Fibroblast of lung (primary cell): ENCODE results near the gene KLF16. TPM values are rescaled to one million over a fixed set of nuclear protein-coding genes. Genes with fewer than 3 reads are reported as not detected.
A peak's percentile ranks its signal among the peaks of the same experiment; 100 is the strongest.
"Not testable (repeated sequence)": the region's sequence is repeated elsewhere in the genome, so short reads cannot be mapped to it uniquely, and the experiment has no call there.

Experiments used
- DNase-seq, 2 donors: peaks; one replicate each; pipeline versions ENCODE4 v3.0.0 to v3.0.0-alpha.2; 2010; ENCODE audit warnings: low read depth in 2 of 2
- H2AFZ ChIP-seq: 2 replicates; pipeline ENCODE4 v1.5.1; 2012; ENCODE audit warnings: low read length, control low read depth, inconsistent platforms
- H3K27ac ChIP-seq: 2 replicates; pipeline ENCODE4 v1.5.1; 2011; ENCODE audit warnings: low read length, control low read depth; ENCODE audit not compliant: insufficient read depth
- H3K27me3 ChIP-seq: 2 replicates; pipeline ENCODE4 v1.5.1; 2011; ENCODE audit warnings: mild to moderate bottlenecking, low read length; ENCODE audit not compliant: control insufficient read depth, insufficient read depth
- H3K36me3 ChIP-seq: 2 replicates; pipeline ENCODE4 v1.5.1; 2011; ENCODE audit warnings: low read length; ENCODE audit not compliant: control insufficient read depth, insufficient read depth
- H3K4me1 ChIP-seq: 2 replicates; pipeline ENCODE4 v1.5.1; 2011; ENCODE audit warnings: low read length; ENCODE audit not compliant: control insufficient read depth, insufficient read depth; ENCODE audit errors: extremely low read depth
- H3K4me2 ChIP-seq: 2 replicates; pipeline ENCODE4 v1.5.1; 2011; ENCODE audit warnings: low read length, control low read depth; ENCODE audit not compliant: insufficient read depth; ENCODE audit errors: extremely low read depth
- H3K4me3 ChIP-seq, 4 experiments: fragments of 200-600 bp in 1 of 4; sonication (generic) in 1 of 4; replicated peaks in 1 of 4; 2 replicates each; pipeline ENCODE4 v1.5.1; 2011 to 2016; ENCODE audit warnings: low read length in 4 of 4, low read depth in 3 of 4, mild to moderate bottlenecking in 3 of 4, control low read depth in 2 of 4, inconsistent platforms in 1 of 4, mixed read lengths in 1 of 4; ENCODE audit not compliant: insufficient read depth in 1 of 4; ENCODE audit errors: control extremely low read depth in 1 of 4
- H3K79me2 ChIP-seq: 2 replicates; pipeline ENCODE4 v1.5.1; 2012; ENCODE audit warnings: mild to moderate bottlenecking, low read length, inconsistent platforms; ENCODE audit not compliant: control insufficient read depth, insufficient read depth
- H3K9ac ChIP-seq: 2 replicates; pipeline ENCODE4 v1.5.1; 2011; ENCODE audit warnings: mild to moderate bottlenecking, low read length, control low read depth; ENCODE audit not compliant: insufficient read depth
- H3K9me3 ChIP-seq: 2 replicates; pipeline ENCODE4 v1.5.1; 2012; ENCODE audit warnings: low read depth, low read length; ENCODE audit not compliant: control insufficient read depth, insufficient read depth
- H4K20me1 ChIP-seq: 2 replicates; pipeline ENCODE4 v1.5.1; 2011; ENCODE audit warnings: low read length; ENCODE audit not compliant: control insufficient read depth, insufficient read depth; ENCODE audit errors: extremely low read depth
- CTCF ChIP-seq, 2 donors: IDR thresholded peaks in 1 of 2; conservative IDR thresholded peaks in 1 of 2; 1 replicate in 1 of 2; 2 replicates in 1 of 2; pipeline ENCODE4 v1.5.1; 2011 to 2012; ENCODE audit warnings: low read length in 2 of 2, control low read depth in 1 of 2, inconsistent platforms in 1 of 2, low read depth in 1 of 2, mild to moderate bottlenecking in 1 of 2
- EZH2 ChIP-seq: IDR thresholded peaks from 2 replicates; pipeline ENCODE4 v1.5.1; 2012; ENCODE audit warnings: low read length, control low read depth, mild to moderate bottlenecking; ENCODE audit errors: missing control alignments
- polyA plus RNA-seq, 2 donors: library from polyadenylated mRNA; depleted of rRNA in 1 of 2; stranded (reverse) in 1 of 2; unstranded in 1 of 2; fragments of >200 nt; gene quantifications; 2 replicates each; pipeline ENCODE4 v1.2.1, GENCODE V29; 2011 to 2012; ENCODE audit warnings: missing spikeins in 1 of 2
- total RNA-seq: library from RNA; depleted of rRNA; stranded (reverse); fragments of >200 nt; gene quantifications from 2 replicates; pipeline ENCODE4 v1.2.1, GENCODE V29; 2014

The KLF16 gene
- total and polyA plus RNA-seq, 2 donors (not counting 1 experiment from before 2014, with no cell fraction given): 4.2 to 6.9 TPM

- H2AFZ ChIP-seq: not testable (repeated sequence)
- peak within 1 kb of the TSS; percentile 88 for H3K27ac ChIP-seq
These were observed 22.2 kb upstream of the KLF16 start, which contains the start of gene ABHD17A for GRCh38 chr19:1885398-1886119. Gene ABHD17A, minus strand, starts transcription at chr19:1885496. Its CDS starts 3,930 bp downstream, at chr19:1881566.

GRCh38 chr19:1884719-1885334 is 21.4 kb upstream of the KLF16 start:
- TF ChIP-seq CTCF (conservative IDR thresholded peaks at IDR 0.05 in 1 of 2, IDR thresholded peaks at IDR 0.05 in 1 of 2; ENCODE audit: low read depth in 1 of 2, low read length in 2 of 2) (no peak), EZH2 (no peak)
- peak overlapping the region; percentile 87 for H3K9ac ChIP-seq
- peak overlapping the region; percentile 88 for H3K27ac ChIP-seq
- peaks cover 7% of the 10 kb centered on the region for H3K4me1 ChIP-seq
- H3K36me3 ChIP-seq: peaks cover 4% of the 10 kb centered on the region
- no peak for DNase-seq
- H2AFZ ChIP-seq: no peak overlapping the region
- peak overlapping the region; percentile 83 to 94 (median 85) for H3K4me3 ChIP-seq
- no peaks in the 10 kb centered on the region for H3K9me3 ChIP-seq
- peak overlapping the region; percentile 98 for H3K4me2 ChIP-seq
- peaks cover 1% of the 10 kb centered on the region for H4K20me1 ChIP-seq
- peaks cover 46% of the 10 kb centered on the region for H3K79me2 ChIP-seq
- H3K27me3 ChIP-seq: no peaks in the 10 kb centered on the region

More at GRCh38 chr19:1885398-1886119, 22.2 kb upstream of the KLF16 start, which contains the start of gene ABHD17A:
- H4K20me1 ChIP-seq, H3K9me3 ChIP-seq, H3K4me1 ChIP-seq, H3K27me3 ChIP-seq, H3K36me3 ChIP-seq: not testable (repeated sequence)
- peak within 1 kb of the TSS; percentile 98 for H3K4me2 ChIP-seq
- peak within 1 kb of the TSS; percentile 87 for H3K9ac ChIP-seq
- H3K4me3 ChIP-seq: peak within 1 kb of the TSS; percentile 83 to 94 (median 85)
- DNase-seq: peak; percentile 86 to 91
- H3K79me2 ChIP-seq: peaks cover 40% of the 10 kb centered on the region

- no peak for DNase-seq
- H3K9ac ChIP-seq: peak overlapping the region; percentile 87
- H4K20me1 ChIP-seq: peaks cover 1% of the 10 kb centered on the region
- H3K4me3 ChIP-seq: peak overlapping the region; percentile 83 to 94 (median 85)
- peaks cover 7% of the 10 kb centered on the region for H3K4me1 ChIP-seq
- H3K4me2 ChIP-seq: peak overlapping the region; percentile 98
- TF ChIP-seq CTCF (conservative IDR thresholded peaks at IDR 0.05 in 1 of 2, IDR thresholded peaks at IDR 0.05 in 1 of 2; ENCODE audit: low read depth in 1 of 2, low read length in 2 of 2): no peak
- TF ChIP-seq EZH2: no peak
- no peaks in the 10 kb centered on the region for H3K9me3 ChIP-seq
- H3K36me3 ChIP-seq: peaks cover 4% of the 10 kb centered on the region
- H2AFZ ChIP-seq: no peak overlapping the region
- H3K27me3 ChIP-seq: no peaks in the 10 kb centered on the region
- H3K27ac ChIP-seq: peak overlapping the region; percentile 88
- H3K79me2 ChIP-seq: peaks cover 46% of the 10 kb centered on the region
These were observed 20.9 kb upstream of the KLF16 start for GRCh38 chr19:1884291-1884718.
